ENCODE results near the gene TAPT1.
"Not testable (repeated sequence)": the region's sequence is repeated elsewhere in the genome, so short reads cannot be mapped to it uniquely, and the experiment has no call there.

TAPT1 gene

GRCh38 chr4:16157609-16158503 is 68.4 kb downstream of the TAPT1 start:
- Histone ChIP-seq H3K4me1 (ENCODE audit: control insufficient read depth, insufficient read depth, low read length) (no peaks in the 10 kb centered on the region), H3K27ac (ENCODE audit: low read depth, low read length) (no peak overlapping the region), H3K4me3 (ENCODE audit: low read length) (no peak overlapping the region), H3K27me3 (ENCODE audit: control insufficient read depth, insufficient read depth, low read length) (no peaks in the 10 kb centered on the region), H3K9ac (ENCODE audit: low read length) (no peak overlapping the region), H3K36me3 (ENCODE audit: control insufficient read depth, insufficient read depth, low read length) (peaks cover 2% of the 10 kb centered on the region)

- Histone ChIP-seq H3K27me3 (ENCODE audit: control insufficient read depth, insufficient read depth, low read length) (no peaks in the 10 kb centered on the region), H3K9ac (ENCODE audit: low read length) (no peak overlapping the region), H3K36me3 (ENCODE audit: control insufficient read depth, insufficient read depth, low read length) (no peaks in the 10 kb centered on the region), H3K4me1 (ENCODE audit: control insufficient read depth, insufficient read depth, low read length) (no peaks in the 10 kb centered on the region), H3K27ac (ENCODE audit: low read depth, low read length) (no peak overlapping the region), H3K4me3 (ENCODE audit: low read length) (no peak overlapping the region)
These were observed 70.6 kb downstream of the TAPT1 start for GRCh38 chr4:16155528-16156169.

GRCh38 chr4:16154451-16154850 is 71.8 kb downstream of the TAPT1 start:
- Histone ChIP-seq H3K27ac (ENCODE audit: low read depth, low read length) (no peak overlapping the region), H3K4me1 (ENCODE audit: control insufficient read depth, insufficient read depth, low read length) (no peaks in the 10 kb centered on the region), H3K27me3 (ENCODE audit: control insufficient read depth, insufficient read depth, low read length) (no peaks in the 10 kb centered on the region), H3K36me3 (ENCODE audit: control insufficient read depth, insufficient read depth, low read length) (no peaks in the 10 kb centered on the region), H3K9ac (ENCODE audit: low read length) (no peak overlapping the region), H3K4me3 (ENCODE audit: low read length) (no peak overlapping the region)

GRCh38 chr4:16150716-16151115 is 75.6 kb downstream of the TAPT1 start:
- H3K9ac ChIP-seq (ENCODE audit: low read length), result no peak overlapping the region
- no peak overlapping the region for H3K4me3 ChIP-seq (ENCODE audit: low read length)
- no peak overlapping the region for H3K27ac ChIP-seq (ENCODE audit: low read depth, low read length)
- no peaks in the 10 kb centered on the region for H3K4me1 ChIP-seq (ENCODE audit: control insufficient read depth, insufficient read depth, low read length)
- H3K27me3 ChIP-seq (ENCODE audit: control insufficient read depth, insufficient read depth, low read length), result no peaks in the 10 kb centered on the region
- H3K36me3 ChIP-seq (ENCODE audit: control insufficient read depth, insufficient read depth, low read length), result no peaks in the 10 kb centered on the region

GRCh38 chr4:16144913-16145312 is 81.4 kb downstream of the TAPT1 start:
- not testable (repeated sequence) for H3K4me1 ChIP-seq (ENCODE audit: control insufficient read depth, insufficient read depth, low read length); H3K4me3 ChIP-seq (ENCODE audit: low read length); H3K9ac ChIP-seq (ENCODE audit: low read length); H3K27me3 ChIP-seq (ENCODE audit: control insufficient read depth, insufficient read depth, low read length); H3K27ac ChIP-seq (ENCODE audit: low read depth, low read length); H3K36me3 ChIP-seq (ENCODE audit: control insufficient read depth, insufficient read depth, low read length)

- no peak overlapping the region for H3K27ac ChIP-seq (ENCODE audit: low read depth, low read length)
- H3K9ac ChIP-seq (ENCODE audit: low read length), result no peak overlapping the region
- no peaks in the 10 kb centered on the region for H3K27me3 ChIP-seq (ENCODE audit: control insufficient read depth, insufficient read depth, low read length)
- no peaks in the 10 kb centered on the region for H3K4me1 ChIP-seq (ENCODE audit: control insufficient read depth, insufficient read depth, low read length)
- H3K4me3 ChIP-seq (ENCODE audit: low read length), result no peak overlapping the region
- H3K36me3 ChIP-seq (ENCODE audit: control insufficient read depth, insufficient read depth, low read length), result no peaks in the 10 kb centered on the region
These were observed 83.5 kb downstream of the TAPT1 start for GRCh38 chr4:16142598-16143310.

- no peak overlapping the region for H3K27ac ChIP-seq (ENCODE audit: low read depth, low read length)
- H3K36me3 ChIP-seq (ENCODE audit: control insufficient read depth, insufficient read depth, low read length), result no peaks in the 10 kb centered on the region
- H3K9ac ChIP-seq (ENCODE audit: low read length), result no peak overlapping the region
- H3K4me3 ChIP-seq (ENCODE audit: low read length), result no peak overlapping the region
- H3K27me3 ChIP-seq (ENCODE audit: control insufficient read depth, insufficient read depth, low read length), result no peaks in the 10 kb centered on the region
- H3K4me1 ChIP-seq (ENCODE audit: control insufficient read depth, insufficient read depth, low read length), result no peaks in the 10 kb centered on the region
These were observed 85.4 kb downstream of the TAPT1 start for GRCh38 chr4:16140879-16141249.

- H3K27me3 ChIP-seq (ENCODE audit: control insufficient read depth, insufficient read depth, low read length), result no peaks in the 10 kb centered on the region
- H3K4me1 ChIP-seq (ENCODE audit: control insufficient read depth, insufficient read depth, low read length), result no peaks in the 10 kb centered on the region
- H3K27ac ChIP-seq (ENCODE audit: low read depth, low read length), result no peak overlapping the region
- H3K36me3 ChIP-seq (ENCODE audit: control insufficient read depth, insufficient read depth, low read length), result no peaks in the 10 kb centered on the region
- no peak overlapping the region for H3K9ac ChIP-seq (ENCODE audit: low read length)
- no peak overlapping the region for H3K4me3 ChIP-seq (ENCODE audit: low read length)
These were observed 85.9 kb downstream of the TAPT1 start for GRCh38 chr4:16140231-16140878.

- H3K27ac ChIP-seq (ENCODE audit: low read depth, low read length), result no peak overlapping the region
- no peak overlapping the region for H3K4me3 ChIP-seq (ENCODE audit: low read length)
- H3K36me3 ChIP-seq (ENCODE audit: control insufficient read depth, insufficient read depth, low read length), result no peaks in the 10 kb centered on the region
- H3K9ac ChIP-seq (ENCODE audit: low read length), result no peak overlapping the region
- no peaks in the 10 kb centered on the region for H3K4me1 ChIP-seq (ENCODE audit: control insufficient read depth, insufficient read depth, low read length)
- no peaks in the 10 kb centered on the region for H3K27me3 ChIP-seq (ENCODE audit: control insufficient read depth, insufficient read depth, low read length)
These were observed 87.0 kb downstream of the TAPT1 start for GRCh38 chr4:16139066-16139945.

GRCh38 chr4:16136827-16137226 is 89.4 kb downstream of the TAPT1 start:
- Histone ChIP-seq H3K36me3 (ENCODE audit: control insufficient read depth, insufficient read depth, low read length) (no peaks in the 10 kb centered on the region), H3K27me3 (ENCODE audit: control insufficient read depth, insufficient read depth, low read length) (no peaks in the 10 kb centered on the region), H3K27ac (ENCODE audit: low read depth, low read length) (no peak overlapping the region), H3K4me1 (ENCODE audit: control insufficient read depth, insufficient read depth, low read length) (no peaks in the 10 kb centered on the region), H3K4me3 (ENCODE audit: low read length) (no peak overlapping the region), H3K9ac (ENCODE audit: low read length) (no peak overlapping the region)

- H3K9ac ChIP-seq (ENCODE audit: low read length), result no peak overlapping the region
- no peak overlapping the region for H3K4me3 ChIP-seq (ENCODE audit: low read length)
- no peaks in the 10 kb centered on the region for H3K4me1 ChIP-seq (ENCODE audit: control insufficient read depth, insufficient read depth, low read length)
- no peak overlapping the region for H3K27ac ChIP-seq (ENCODE audit: low read depth, low read length)
- H3K27me3 ChIP-seq (ENCODE audit: control insufficient read depth, insufficient read depth, low read length), result no peaks in the 10 kb centered on the region
- H3K36me3 ChIP-seq (ENCODE audit: control insufficient read depth, insufficient read depth, low read length), result no peaks in the 10 kb centered on the region
These were observed 90.0 kb downstream of the TAPT1 start for GRCh38 chr4:16136311-16136710.

Measured in rectal smooth muscle tissue (tissue), 1 donor.